ENCODE measurements around the gene KLC1. TPM values are rescaled to one million over a fixed set of nuclear protein-coding genes. Genes with fewer than 3 reads are reported as not detected.
A peak's percentile ranks its signal among the peaks of the same experiment; 100 is the strongest.

Gene KLC1
- total RNA-seq, 1 donor from 2014 or later, result 244 TPM

DNA sequence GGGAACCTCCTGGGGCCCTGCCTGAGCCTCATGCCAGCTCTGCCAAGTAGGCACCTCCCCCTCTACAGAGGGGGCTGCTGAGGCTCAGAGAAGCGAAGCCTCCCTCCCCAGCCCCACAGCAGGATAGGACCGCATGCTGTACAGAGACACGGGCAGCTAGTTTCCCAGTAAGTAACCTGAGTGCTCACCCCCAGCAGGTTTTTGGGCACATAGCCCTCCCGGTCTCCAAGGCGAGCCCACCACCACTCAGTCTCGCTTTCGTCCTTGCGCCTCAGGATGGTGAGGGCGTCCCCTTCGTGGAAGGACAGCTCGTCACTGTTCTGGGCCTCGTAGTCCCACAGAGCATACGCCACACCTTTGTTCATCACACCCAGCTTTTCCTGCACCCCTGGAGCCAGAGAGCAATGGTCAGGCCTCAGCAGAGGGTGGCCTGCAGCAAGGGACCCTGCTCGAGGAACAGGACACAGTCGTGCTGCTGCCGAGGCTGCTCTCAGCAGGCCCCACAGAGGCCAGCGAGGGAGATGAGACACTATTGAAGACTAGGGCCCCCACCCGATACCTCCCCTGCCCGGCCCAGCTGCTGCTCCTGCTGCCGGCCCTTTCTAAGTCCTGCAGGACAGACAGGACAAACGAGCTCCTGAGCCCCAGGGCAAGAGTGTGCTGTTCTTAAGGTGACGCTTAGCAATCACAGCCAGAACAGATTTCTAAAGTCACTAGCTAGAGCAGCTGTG lies 107.0 kb downstream of the KLC1 start:
- no peak for DNase-seq (ENCODE audit: low read depth)

DNA sequence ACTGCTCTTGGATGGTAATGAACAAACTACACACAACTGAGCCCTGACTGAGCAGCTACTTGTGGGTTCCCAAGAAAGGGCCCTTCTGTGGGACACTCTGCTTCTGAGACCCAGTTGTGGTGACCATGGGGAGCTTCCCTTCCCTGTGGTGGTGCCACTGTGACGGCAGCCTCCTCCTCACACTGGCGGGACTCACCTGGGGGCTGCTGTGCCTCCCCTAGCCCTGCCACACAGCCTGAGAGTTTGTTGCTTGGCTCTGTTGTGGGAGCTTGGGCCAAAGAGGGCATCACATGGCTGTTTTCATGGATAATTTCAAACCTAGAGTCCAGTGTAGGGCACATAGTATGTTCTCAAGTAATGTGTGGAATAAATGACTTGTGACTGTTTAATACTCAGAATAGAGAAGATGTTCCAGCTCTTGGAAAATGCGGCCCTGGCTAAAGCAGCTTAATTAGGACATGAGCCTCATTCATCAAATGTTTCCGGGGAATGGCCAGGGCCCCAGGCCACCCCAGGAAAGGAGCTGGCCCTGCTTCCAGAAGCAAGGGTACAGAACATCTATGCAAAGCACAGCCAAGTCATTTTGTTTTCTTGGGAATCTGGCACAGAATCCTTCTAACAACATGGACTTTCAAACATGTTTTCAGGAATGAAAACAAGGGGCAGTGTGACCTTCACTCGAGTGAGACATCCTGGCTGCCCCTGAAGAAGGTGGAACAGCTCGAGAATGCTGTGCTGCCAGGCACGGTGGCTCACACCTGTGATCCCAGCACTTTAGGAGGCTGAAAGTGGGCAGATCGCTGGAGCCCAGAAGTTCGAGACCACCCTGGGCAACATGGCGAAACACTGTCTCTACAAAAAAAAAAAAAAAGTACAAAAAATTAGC lies 107.8 kb downstream of the KLC1 start:
- DNase-seq (ENCODE audit: low read depth), result no peak

DNA sequence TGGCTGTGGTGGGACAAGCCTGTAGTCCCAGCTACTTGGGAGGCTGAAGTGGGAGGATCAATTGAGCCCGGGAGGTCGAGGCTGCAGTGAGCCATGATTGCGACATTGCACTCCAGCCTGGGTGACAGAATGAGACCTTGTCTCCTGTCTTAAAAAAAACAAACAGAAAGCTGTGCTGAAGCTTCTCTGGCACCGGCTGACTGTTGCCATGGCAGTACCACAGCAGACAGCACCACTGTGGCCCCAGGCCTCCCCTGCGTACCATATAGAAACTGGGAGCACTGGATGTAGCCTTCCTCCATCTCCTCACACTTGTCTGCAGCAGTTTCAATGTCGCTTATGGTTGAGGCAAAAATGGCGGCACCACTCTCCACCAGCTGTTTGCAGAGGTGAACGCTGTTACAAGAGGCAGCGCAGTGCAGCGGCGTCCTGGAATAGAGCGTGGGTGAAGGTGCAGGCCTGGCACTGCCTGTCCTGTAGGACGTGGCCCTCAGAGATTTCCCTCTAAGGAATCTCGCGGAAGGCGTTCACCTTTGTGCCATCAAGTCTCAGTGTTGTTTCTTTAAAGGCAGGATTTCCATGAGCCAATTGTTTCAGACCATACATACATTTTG lies 108.5 kb downstream of the KLC1 start:
- no peak for DNase-seq (ENCODE audit: low read depth)

DNA sequence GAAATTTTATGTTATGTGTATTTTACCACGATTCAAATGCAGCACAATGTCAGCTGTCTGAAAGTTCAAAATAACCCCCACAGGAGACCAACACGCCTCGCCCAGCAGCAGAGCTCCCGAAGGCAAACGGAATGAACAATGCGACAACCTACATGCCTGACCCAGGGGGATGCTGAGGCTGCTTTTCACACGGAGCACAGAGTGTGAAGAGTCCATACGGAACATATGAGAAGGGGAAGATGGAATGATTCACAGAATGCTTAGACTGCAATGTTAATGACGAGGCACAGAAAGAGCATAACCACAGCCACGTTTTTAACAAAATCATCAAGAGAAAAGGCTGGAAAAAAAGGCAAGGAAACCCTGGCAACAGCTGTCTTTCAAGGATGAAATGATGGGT lies 109.2 kb downstream of the KLC1 start:
- DNase-seq (ENCODE audit: low read depth), result no peak

DNA sequence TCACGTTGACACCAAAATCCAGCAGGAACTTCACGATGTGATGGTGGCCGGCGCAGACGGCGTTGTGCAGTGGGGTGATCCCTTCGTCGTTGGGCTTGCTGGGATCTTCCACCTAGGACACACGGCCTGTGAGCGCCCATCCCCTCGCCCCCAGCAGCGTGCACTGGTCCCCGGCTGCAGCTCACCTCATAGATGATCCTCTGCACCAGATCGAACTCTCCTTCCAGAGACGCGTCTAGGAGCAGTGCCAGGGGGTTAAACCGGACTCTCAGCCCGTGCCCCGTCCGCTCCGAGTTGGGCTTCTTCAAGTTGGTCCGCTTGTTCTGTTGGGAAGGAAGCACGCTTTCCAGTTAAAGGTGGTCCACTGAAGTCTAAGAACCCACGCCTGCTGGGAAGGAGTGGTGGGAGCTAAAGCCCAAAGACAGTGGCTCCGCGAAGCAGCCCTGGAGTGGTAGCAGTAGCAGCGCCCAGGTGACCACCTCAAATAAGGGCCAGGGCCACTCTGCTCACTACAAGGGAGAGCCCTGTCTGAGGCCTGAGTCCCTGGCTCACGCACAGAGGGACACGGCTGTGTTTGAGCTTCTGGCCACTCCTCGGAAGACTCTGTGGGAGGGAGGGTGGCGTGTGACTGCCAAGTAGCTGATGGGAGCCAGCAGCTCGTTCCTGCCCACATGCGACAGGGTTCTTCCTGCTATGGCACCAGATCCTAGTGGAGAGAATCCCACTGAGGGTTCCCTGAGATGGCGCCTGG lies 109.9 kb downstream of the KLC1 start:
- no peak for DNase-seq (ENCODE audit: low read depth)

DNA sequence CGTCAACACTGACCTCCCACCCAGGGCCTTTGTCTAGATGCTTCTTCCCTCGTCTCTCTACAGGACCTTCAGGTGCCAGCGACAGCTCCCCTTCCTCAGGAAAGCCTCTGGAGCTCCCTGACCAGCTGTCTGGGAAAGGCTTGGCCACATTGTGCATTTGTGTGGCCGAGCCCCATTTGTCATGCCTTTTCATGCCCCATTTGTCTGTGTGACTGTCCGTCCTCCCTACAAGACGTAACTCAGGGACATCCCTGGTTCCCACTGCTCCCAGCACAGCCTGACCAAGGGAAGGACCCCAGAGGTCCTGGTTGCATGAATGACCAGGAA lies 110.4 kb downstream of the KLC1 start:
- DNase-seq (ENCODE audit: low read depth), result no peak

DNA sequence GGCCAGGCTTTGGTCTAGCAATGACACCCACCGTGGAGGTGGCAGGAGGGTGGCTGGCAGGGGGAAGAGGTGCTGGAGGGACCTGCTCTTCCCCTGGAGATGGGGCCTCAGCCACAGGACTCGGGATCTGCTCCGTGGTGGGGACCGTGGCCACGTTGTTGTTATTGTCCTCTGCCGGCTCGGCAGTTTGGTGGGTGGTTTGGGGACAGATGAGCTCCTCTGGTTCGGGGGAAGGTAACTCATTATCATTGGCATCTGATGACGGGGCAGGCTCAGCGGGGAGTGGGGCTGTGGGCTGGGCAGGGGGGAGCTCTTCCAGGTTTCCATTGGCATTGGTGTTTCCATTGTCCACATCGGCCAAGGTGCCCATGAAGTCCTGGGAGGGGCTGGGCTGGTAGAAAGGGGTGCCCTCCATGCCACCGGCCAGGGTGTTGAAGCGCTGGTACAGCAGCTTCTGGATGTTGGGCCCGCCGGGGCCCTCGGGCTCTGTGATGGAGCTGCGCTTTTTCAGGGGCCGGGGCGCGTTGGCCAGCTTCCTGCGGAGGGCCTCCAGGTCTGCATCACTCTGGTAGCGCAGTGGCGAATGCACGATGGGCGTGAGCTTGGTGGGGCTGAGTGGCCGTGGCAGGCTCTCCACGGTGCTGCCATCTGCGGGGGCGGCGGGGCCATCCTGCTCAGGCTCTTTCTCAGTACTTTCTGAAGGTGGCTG lies 110.9 kb downstream of the KLC1 start:
- DNase-seq (ENCODE audit: low read depth), result no peak

DNA sequence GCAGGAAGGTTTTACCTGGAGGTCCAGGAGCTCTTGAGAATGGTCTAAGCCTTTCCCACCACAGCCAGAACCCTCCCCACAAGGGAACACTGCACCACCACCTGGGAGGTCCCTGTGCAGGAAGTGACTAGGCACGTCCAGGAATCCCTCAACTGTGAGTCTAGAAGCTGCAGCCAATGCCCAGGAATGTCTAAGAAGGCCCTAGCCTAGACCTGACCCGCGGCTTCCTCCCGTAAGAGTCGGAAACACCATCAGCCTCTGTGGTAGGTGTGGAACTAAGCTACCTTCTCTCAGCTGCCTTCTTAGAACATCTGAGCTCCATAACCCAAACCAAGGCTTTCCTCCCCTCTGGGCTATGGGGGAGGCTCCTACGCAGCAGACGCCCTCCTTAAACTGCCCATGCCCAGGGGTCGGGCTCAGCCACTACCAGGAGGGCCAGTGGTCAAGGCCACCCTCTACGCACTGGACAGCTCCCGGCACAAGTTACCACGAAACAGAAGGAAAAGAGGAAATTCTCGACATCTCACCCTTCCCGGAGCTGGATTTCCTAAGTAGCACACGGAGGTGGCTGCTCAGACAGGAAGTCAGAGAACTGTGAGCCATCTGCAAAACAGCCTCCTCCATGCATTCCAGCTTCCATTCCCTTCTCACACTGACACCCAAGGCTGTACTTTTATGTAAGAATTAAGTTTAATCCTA lies 112.1 kb downstream of the KLC1 start:
- DNase-seq (ENCODE audit: low read depth), result no peak

DNA sequence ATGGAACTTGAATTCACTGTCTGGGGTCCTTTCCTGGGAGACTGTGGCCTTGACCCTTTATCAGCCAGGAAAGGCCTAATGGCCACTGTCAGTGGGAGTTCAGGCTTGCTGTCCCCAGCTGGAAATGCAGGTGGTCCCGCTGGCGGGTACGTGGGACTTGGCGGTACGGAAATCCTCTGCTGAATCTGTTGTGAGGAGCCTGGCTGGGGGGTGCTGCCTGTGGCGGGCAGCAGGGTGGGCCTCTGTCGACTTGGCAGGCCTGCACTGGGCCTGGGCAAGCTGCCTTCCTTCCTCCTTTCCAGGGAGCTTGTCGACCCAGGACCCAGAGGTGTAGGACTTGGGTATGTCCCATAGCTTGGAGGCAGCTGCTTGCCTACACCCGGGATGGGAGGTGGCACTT lies 112.9 kb downstream of the KLC1 start:
- DNase-seq (ENCODE audit: low read depth), result no peak

DNA sequence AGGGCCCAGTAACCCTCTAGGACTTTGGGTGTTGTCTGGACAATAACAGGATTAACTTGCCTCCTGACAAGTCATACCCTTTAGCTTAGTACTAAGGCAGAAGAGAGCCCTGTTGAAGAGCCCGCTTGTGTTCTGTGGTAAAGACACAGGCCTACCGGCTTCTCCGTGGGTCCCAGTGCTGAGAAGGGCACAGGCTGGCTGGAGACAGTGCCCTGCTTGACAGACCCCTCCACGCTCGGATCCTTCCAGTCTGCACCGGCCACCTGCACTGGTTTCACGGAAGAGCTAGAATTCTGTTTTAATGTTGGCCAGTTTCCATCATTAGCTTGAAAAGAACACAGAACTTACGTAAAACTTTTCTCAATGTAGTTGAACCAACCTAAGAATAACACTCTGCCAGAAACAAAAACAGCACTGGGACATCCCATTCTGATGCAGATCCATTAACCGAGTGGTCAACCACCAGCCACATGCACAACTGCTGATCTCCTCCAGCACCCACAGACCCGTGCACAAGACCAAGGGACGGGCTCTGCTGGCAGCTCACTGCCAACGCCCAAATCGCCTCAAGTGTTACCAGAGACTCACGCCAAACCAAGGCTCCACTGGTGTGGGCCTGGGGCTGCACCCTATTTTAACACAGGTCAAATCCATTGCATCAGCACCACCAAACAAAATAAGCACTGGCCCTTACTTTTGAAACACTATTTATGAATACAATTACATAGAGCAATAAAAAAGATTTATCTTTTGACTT lies 113.7 kb downstream of the KLC1 start:
- DNase-seq (ENCODE audit: low read depth), result no peak

DNA sequence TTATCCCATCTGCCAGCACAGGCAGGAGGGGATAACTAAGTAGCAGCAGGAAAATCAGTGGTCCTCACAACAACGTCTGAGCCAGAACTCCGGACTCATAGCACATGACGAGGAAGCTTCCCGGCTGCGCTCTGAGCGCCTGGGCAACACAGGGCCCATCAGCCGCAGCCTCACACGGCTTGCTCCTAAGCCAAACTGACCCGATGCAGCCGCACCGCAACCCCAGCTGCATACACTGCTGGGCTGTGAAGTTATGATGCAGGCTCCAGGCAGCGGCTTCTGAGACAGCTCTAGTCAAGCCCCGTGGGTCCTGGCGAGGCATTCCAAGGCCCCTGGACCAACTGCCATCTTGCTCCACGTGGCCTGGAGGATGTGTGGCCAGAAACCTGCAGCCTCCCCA lies 114.7 kb downstream of the KLC1 start:
- no peak for DNase-seq (ENCODE audit: low read depth)

DNA sequence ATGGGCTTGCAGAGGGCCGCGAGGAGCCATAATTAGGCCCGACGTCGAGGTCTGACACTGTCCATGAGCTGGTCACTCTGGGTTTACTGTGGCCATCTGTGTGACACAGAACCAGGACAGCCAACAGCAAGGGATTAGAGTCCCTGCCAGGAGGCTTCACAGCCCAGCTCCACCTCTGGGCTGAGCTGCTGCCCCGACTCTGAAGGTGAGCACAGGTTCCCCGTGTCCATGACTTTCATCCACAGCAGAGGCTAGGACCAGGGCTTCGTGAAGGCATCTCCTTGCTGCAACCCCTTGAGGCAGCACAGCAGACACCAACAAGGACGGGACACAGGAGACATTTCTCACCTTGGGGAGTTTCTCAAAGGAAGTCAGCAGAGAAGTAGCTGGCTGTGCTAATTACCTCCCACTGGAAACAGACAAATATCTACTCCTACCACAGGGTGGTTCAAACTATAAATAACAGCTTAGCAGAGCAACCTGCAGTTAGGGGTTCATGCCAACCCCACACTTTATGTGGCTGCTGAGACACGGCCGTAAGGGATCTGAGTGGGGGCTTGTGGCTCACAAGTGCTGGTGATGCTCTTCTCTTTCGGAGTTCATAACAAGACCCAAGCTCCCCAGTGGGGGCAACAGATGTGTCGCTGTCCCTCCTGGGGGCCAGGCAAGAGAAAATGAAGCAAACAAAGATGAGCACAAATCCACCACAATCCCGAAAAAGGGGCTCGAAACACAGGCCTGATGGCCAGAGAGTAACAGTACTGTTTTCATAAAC lies 115.8 kb downstream of the KLC1 start:
- DNase-seq (ENCODE audit: low read depth), result no peak

DNA sequence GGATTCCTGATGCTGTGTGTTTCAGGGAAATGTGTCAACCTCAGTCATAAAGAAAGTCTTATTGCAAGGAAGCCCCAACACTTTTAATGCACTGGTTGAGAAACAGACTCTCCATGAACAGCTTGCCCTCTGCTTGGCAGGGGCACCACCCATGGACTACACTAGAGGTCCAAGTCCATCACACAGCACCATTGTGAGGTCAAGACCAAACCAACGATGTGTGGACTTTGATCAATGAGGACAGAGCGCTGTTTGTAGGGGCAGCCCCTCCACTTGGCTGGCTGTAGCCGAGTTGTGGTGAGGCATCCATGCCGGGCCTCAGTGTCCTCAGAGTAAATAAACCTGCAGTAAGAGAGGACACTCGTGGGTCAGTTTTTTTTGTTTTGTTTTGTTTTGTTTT lies 116.4 kb downstream of the KLC1 start:
- DNase-seq (ENCODE audit: low read depth), result no peak

DNA sequence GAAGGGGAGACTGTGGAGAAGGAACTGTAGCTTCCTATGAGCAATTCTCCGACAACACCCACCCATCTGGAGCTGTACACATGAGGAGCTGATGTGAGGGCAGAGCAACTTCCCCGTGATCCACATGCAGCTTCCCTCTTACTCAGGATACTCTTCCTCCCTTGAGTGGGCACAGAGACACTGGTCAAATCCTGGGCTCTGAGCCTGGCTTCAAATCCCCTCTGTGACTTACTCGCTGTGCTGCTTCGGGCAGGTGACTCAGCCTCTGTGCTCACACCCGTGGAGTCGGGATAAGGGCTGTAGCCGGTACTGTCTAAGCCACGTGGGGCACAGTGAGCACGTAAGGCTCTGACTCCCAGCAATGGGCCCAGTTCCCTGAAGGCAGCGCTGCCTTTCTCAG lies 117.7 kb downstream of the KLC1 start:
- DNase-seq (ENCODE audit: low read depth), result peak; percentile 44

DNA sequence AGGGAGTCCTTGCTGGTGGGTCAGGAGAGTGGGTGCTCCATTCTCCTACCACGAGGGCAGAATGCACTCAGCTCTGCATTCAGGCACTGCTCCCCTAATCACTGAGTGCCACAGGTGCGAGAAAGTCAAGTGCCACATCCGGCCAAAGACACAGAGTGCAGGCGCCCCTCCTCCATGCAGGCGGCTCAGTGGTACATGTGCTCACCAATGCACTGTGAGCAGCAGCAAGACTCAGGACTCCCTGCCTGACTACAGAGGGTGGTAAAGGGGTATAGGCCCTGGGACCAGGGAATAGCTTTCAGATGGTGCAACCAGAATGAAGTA lies 119.5 kb downstream of the KLC1 start:
- DNase-seq (ENCODE audit: low read depth), result no peak

DNA sequence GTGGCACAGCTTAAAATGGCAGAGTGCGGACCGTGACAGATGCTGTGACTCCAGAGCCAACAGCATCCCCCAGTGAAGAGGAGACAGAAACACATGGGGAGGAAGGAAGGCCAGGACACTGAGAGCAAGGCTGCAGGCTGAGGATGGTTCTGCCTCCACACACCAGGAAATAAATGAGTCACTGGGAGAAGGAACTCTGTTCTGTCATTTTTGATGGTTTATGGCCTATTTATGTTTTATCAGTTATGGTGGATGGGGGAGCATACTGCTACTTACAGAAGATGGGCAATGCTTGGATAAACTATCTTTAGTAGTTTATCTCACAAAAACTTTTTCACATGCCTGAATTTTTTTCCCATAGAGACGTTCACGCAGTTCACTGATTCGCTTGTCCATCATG lies 120.4 kb downstream of the KLC1 start:
- DNase-seq (ENCODE audit: low read depth), result no peak

DNA sequence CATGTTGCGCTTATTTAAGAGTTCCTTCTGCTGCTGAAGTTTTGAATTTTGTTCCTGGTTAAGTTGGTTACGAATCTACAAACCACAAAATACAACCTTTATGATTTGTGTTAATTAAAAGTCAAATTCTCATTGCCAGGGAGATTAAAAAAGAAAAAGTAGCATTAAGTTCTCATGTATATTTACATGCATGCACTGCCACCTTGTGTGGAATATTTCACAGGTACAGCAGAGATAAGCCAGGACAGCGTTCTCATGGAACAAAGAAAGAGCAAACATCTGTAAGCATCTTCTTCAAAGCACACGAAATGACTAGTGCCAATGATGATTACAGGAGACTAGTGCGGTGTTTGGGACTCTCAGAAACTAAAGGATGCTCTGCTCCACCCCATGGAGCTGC lies 120.8 kb downstream of the KLC1 start:
- DNase-seq (ENCODE audit: low read depth), result no peak

All from renal cortical epithelial cell (primary cell).